ENCODE measurements around the gene DHTKD1.

DNA sequence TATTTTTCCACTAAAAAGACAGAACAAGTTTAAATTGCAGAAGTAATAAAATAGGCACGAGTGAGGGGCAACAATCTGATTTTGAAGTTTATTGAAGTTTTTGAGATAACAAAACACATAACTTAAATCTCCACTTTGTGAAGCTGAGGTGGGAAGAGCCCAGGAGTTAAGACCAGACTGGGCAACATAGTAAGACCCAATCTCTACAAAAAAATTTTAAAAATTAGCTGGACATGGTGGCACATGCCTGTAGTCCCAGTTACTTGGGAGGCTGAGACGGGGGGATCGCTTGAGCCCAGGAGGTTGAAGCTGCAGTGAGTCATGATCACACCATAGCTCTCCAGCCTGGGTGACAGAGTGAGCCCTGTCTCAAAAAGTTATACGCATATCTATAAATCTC, 37.4 kb upstream of the DHTKD1 start:
- no peak for TF ChIP-seq EZH2 (IDR thresholded peaks at IDR 0.05; ENCODE audit: borderline replicate concordance, low read depth, low read length, severe bottlenecking)
- TF ChIP-seq, protein P1, sequence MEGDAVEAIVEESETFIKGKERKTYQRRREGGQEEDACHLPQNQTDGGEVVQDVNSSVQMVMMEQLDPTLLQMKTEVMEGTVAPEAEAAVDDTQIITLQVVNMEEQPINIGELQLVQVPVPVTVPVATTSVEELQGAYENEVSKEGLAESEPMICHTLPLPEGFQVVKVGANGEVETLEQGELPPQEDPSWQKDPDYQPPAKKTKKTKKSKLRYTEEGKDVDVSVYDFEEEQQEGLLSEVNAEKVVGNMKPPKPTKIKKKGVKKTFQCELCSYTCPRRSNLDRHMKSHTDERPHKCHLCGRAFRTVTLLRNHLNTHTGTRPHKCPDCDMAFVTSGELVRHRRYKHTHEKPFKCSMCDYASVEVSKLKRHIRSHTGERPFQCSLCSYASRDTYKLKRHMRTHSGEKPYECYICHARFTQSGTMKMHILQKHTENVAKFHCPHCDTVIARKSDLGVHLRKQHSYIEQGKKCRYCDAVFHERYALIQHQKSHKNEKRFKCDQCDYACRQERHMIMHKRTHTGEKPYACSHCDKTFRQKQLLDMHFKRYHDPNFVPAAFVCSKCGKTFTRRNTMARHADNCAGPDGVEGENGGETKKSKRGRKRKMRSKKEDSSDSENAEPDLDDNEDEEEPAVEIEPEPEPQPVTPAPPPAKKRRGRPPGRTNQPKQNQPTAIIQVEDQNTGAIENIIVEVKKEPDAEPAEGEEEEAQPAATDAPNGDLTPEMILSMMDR (IDR thresholded peaks at IDR 0.05; ENCODE audit: borderline replicate concordance, extremely low read depth, low read length, poor library complexity, severe bottlenecking): no peak

All from DND-41 (cell line).